Neural cell (in vitro differentiated cells): ENCODE results near the gene LSM3.

ENCODE experiments used
- EZH2 ChIP-seq: fragments of 200-600, 300-800 bp; shearing (Covaris generic), sonication (generic); IDR thresholded peaks from 2 replicates; pipeline ENCODE4 v1.6.1; 2014; ENCODE audit warnings: antibody characterized with exemption, low read length, borderline replicate concordance, mild to moderate bottlenecking; ENCODE audit not compliant: insufficient read depth, poor library complexity, severe bottlenecking
- POLR2AphosphoS5 ChIP-seq: IDR thresholded peaks from 2 replicates; pipeline ENCODE4 v1.6.1; 2012
- RAD21 ChIP-seq: fragments of 450-650 bp; conservative IDR thresholded peaks from 2 replicates; pipeline ENCODE4 v1.6.1; 2014; ENCODE audit warnings: antibody characterized with exemption, mild to moderate bottlenecking, moderate library complexity
- REST ChIP-seq: IDR thresholded peaks from 2 replicates; pipeline ENCODE4 v1.6.1; 2012; ENCODE audit warnings: borderline replicate concordance
- SMC3 ChIP-seq: fragments of 450-650 bp; conservative IDR thresholded peaks from 2 replicates; pipeline ENCODE4 v1.6.1; 2014; ENCODE audit warnings: antibody characterized with exemption, mild to moderate bottlenecking, moderate library complexity; ENCODE audit not compliant: poor library complexity
- TAF1 ChIP-seq: IDR thresholded peaks from 2 replicates; pipeline ENCODE4 v1.6.1; 2012; ENCODE audit warnings: low read depth
- TF ChIP-seq, protein P1 (sequence below): fragments of 450-650 bp; IDR thresholded peaks from 2 replicates; pipeline ENCODE4 v1.5.1; 2014; ENCODE audit warnings: antibody characterized with exemption, mild to moderate bottlenecking, moderate library complexity; ENCODE audit not compliant: poor library complexity, severe bottlenecking

DNA sequence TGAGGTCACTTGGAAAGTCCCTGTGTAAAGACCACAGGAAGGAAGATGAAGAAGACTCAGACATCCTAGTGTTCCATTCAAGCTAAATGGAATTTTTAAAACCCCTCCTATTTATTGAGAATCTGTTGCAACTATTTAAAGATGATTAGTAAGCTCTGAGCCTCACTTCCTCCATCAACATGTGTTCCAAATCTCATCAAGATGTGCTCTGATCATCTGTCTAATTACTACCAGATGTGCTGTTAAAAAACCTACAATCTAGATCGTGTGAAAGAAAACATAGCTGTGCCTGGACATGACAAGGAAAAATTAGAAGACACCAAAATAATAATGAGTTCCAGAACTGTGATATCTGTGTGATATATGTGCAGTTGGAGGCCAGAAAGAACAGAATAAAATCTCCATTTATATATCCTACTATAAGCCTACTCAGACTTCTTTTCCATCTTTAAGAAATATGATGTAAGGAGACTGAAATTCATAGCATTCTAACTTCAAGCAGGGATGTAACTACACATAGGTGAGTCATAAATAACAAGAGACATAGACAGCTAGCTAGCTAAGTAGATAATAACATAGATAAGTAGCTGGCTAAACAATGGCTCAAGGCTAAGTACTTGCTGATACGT, 8.0 kb upstream of the LSM3 start:
- TF ChIP-seq, protein P1, sequence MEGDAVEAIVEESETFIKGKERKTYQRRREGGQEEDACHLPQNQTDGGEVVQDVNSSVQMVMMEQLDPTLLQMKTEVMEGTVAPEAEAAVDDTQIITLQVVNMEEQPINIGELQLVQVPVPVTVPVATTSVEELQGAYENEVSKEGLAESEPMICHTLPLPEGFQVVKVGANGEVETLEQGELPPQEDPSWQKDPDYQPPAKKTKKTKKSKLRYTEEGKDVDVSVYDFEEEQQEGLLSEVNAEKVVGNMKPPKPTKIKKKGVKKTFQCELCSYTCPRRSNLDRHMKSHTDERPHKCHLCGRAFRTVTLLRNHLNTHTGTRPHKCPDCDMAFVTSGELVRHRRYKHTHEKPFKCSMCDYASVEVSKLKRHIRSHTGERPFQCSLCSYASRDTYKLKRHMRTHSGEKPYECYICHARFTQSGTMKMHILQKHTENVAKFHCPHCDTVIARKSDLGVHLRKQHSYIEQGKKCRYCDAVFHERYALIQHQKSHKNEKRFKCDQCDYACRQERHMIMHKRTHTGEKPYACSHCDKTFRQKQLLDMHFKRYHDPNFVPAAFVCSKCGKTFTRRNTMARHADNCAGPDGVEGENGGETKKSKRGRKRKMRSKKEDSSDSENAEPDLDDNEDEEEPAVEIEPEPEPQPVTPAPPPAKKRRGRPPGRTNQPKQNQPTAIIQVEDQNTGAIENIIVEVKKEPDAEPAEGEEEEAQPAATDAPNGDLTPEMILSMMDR: no peak
- TF ChIP-seq EZH2 (no peak), TAF1 (no peak), POLR2AphosphoS5 (no peak), RAD21 (no peak), SMC3 (no peak), REST (no peak)
